Heart left ventricle (tissue), 16 donors: Measurements from ENCODE around the gene MLKL. TPM values are rescaled to one million over a fixed set of nuclear protein-coding genes. Genes with fewer than 3 reads are reported as not detected.

Experiments used
- ATAC-seq, 4 donors: fragments of 200-7000 bp; cut with Tn5 transposase; one replicate each; pipeline ENCODE4 v1.9.1; 2020 to 2022; ENCODE audit warnings: moderate library complexity in 4 of 4, mild to moderate bottlenecking in 3 of 4, moderate number of reproducible peaks in 1 of 4
- DNase-seq, 5 donors: peaks; one replicate each; pipeline ENCODE4 v3.0.0-alpha.2; 2020
- H3K27ac ChIP-seq, 12 donors: fragments of 200-600 bp; sonication (generic) in 4 of 12; one replicate each; pipeline versions ENCODE4 v1.5.0 to v1.8.0; 2016 to 2022; ENCODE audit warnings: mild to moderate bottlenecking in 2 of 12
- H3K27me3 ChIP-seq, 9 donors: fragments of 200-600 bp; sonication (generic) in 2 of 9; one replicate each; pipeline versions ENCODE4 v1.5.1 to v1.8.0; 2016 to 2022; ENCODE audit warnings: mild to moderate bottlenecking in 3 of 9
- H3K36me3 ChIP-seq, 9 donors: fragments of 200-600 bp; sonication (generic) in 2 of 9; one replicate each; pipeline versions ENCODE4 v1.5.0 to v1.8.0; 2018 to 2022; ENCODE audit warnings: mild to moderate bottlenecking in 2 of 9
- H3K4me1 ChIP-seq, 12 donors: fragments of 200-600 bp; sonication (generic) in 4 of 12; one replicate each; pipeline versions ENCODE4 v1.5.0 to v1.8.0; 2016 to 2022; ENCODE audit warnings: mild to moderate bottlenecking in 3 of 12
- H3K4me3 ChIP-seq, 12 donors: fragments of 200-600 bp; sonication (generic) in 4 of 12; one replicate each; pipeline versions ENCODE4 v1.5.0 to v1.8.0; 2017 to 2022; ENCODE audit warnings: mild to moderate bottlenecking in 9 of 12, moderate library complexity in 4 of 12
- H3K9me3 ChIP-seq, 12 donors: fragments of 200-600 bp; sonication (generic) in 4 of 12; one replicate each; pipeline versions ENCODE4 v1.5.0 to v1.8.0; 2016 to 2022; ENCODE audit warnings: mild to moderate bottlenecking in 1 of 12
- CTCF ChIP-seq, 12 donors: fragments of 200-600 bp; sonication (generic) in 4 of 12; IDR thresholded peaks; one replicate each; pipeline versions ENCODE4 v1.5.0 to v1.8.0; 2018 to 2022; ENCODE audit warnings: antibody characterized with exemption in 12 of 12, mild to moderate bottlenecking in 5 of 12
- POLR2A ChIP-seq, 2 donors: fragments of 450-650 bp; IDR thresholded peaks; one replicate each; pipeline ENCODE4 v1.6.1; 2017; ENCODE audit warnings: antibody characterized with exemption in 2 of 2, mild to moderate bottlenecking in 2 of 2, moderate library complexity in 2 of 2
- WGBS, 4 donors: extraction: QIAGEN DNeasy Blood & Tissue Kit in 2 of 4; methylation state at CpG; one replicate each; pipeline versions ENCODE4 v1.1.5 to v1.1.7; 2013 to 2018; 5-methylcytosine and 5-hydroxymethylcytosine counted together
- intact Hi-C, 10 donors: fragments of 100-400 bp; cut with DNase I; formaldehyde crosslinking; loops; one replicate each; pipeline versions ENCODE4 v1.11.1 to v1.14.2; 2022
- polyA plus RNA-seq, 2 donors: library from polyadenylated mRNA; stranded (reverse); fragments of 200-250 nt; gene quantifications; one replicate each; pipeline ENCODE4 v1.2.3, GENCODE V29; 2013
- total RNA-seq, 9 donors: library from RNA; depleted of rRNA in 2 of 9; stranded (reverse); fragments of >200 nt in 2 of 9; fragmentation: NEBNext Ultra II Directional in 3 of 9; extraction: Animal tissue kit (Norgen Biotek cat#: 25700) in 3 of 9; gene quantifications; one replicate each; pipeline versions ENCODE4 v1.1.0 to v1.2.4, GENCODE V29; 2016 to 2023
- donor health status: ischemic (EF 13 %, LVEDD 7.1; RV severe dilation, severe dysfunction).
- donor health status: healthy with polysubstance abuse.
- donor health status: DM: no; HTN: yes; CAD: no.
- donor health status: DM: no; HTN: no; CAD: no.
- donor health status: ischemic (EF 25% LVEDD 6.9; RV normal size, moderate dysfunction).
- donor health status: ischemic (EF 25% LVEDD 5.7; RV mildly dilated, moderate dysfunction).
- donor health status: healthy.
- donor health status: DM: yes; HTN: yes; CAD: no.
- donor health status: ischemic (EF 35%, LVEDD 5.7; RV mildly dilated, moderate dysfunction).
- donor health status: nonischemic (EF 11% LVEDD 7.7; RV severe dilation, severe dysfunction).
- donor health status: DM: yes; HTN: yes; CAD: no.
- donor health status: PGD.
- donor health status: ischemic (EF 29% LVEDD 5.4; RV normal size, mild dysfunction).
- donor health status: nonischemic (EF 23%, LVEDD 6.1; RV moderate dilation, normal function).

Gene MLKL
- total and polyA plus RNA-seq, 11 donors = 2.2 to 14.9 (median 4.3) TPM

- H3K4me1 ChIP-seq = no peaks in the 10 kb centered on the region
- DNase-seq = no peak
- H3K4me3 ChIP-seq = no peak overlapping the region
- no peaks in the 10 kb centered on the region for H3K9me3 ChIP-seq
- WGBS, 4 donors = 75 to 82% (median 78%) methylated on average over 6 of the region's 6 CpGs
- H3K27me3 ChIP-seq = peaks cover 0 to 25% (median 5%) of the 10 kb centered on the region in 9 donors
- intact Hi-C loops = no loop called here
- H3K36me3 ChIP-seq = no peaks in the 10 kb centered on the region
- ATAC-seq = no peak
- H3K27ac ChIP-seq = no peak overlapping the region
- TF ChIP-seq CTCF (IDR thresholded peaks at IDR 0.05) = no peak
- no peak for TF ChIP-seq POLR2A (IDR thresholded peaks at IDR 0.05)
Observed at GRCh38 chr16:74739275-74739674, 38.6 kb upstream of the MLKL start.

GRCh38 chr16:74738816-74739215, 38.2 kb upstream of the MLKL start:
- H3K27me3 ChIP-seq = peaks cover 0 to 25% (median 5%) of the 10 kb centered on the region in 9 donors
- intact Hi-C loops = no loop called here
- H3K36me3 ChIP-seq = no peaks in the 10 kb centered on the region
- 92 to 98% (median 94%) methylated on average over 7 to 11 of the region's 11 CpGs for WGBS, 4 donors
- no peak for TF ChIP-seq POLR2A (IDR thresholded peaks at IDR 0.05)
- H3K27ac ChIP-seq = no peak overlapping the region
- no peaks in the 10 kb centered on the region for H3K4me1 ChIP-seq
- H3K4me3 ChIP-seq = no peak overlapping the region
- ATAC-seq (no peak), DNase-seq (no peak)
- H3K9me3 ChIP-seq = no peaks in the 10 kb centered on the region

GRCh38 chr16:74738113-74738541, 37.5 kb upstream of the MLKL start:
- Histone ChIP-seq H3K27ac (no peak overlapping the region), H3K4me3 (no peak overlapping the region), H3K4me1 (no peaks in the 10 kb centered on the region), H3K27me3 (peaks cover 0 to 25% (median 5%) of the 10 kb centered on the region in 9 donors), H3K9me3 (no peaks in the 10 kb centered on the region), H3K36me3 (no peaks in the 10 kb centered on the region)
- 39 to 51% (median 48%) methylated on average over 8 to 10 of the region's 10 CpGs for WGBS, 4 donors
- DNase-seq = no peak
- peak in 1 of 4 donors; percentile 5 for ATAC-seq
- intact Hi-C loops = no loop called here
- TF ChIP-seq CTCF (IDR thresholded peaks at IDR 0.05) (no peak), POLR2A (IDR thresholded peaks at IDR 0.05) (no peak)

GRCh38 chr16:74737521-74737920, 36.9 kb upstream of the MLKL start:
- ATAC-seq = no peak
- peaks cover 0 to 25% (median 5%) of the 10 kb centered on the region in 9 donors for H3K27me3 ChIP-seq

More at GRCh38 chr16:74737521-74737920, 36.9 kb upstream of the MLKL start:
- intact Hi-C loops = no loop called here
- WGBS, 4 donors = 79 to 82% (median 81%) methylated on average over 6 of the region's 6 CpGs
- no peak for TF ChIP-seq CTCF (IDR thresholded peaks at IDR 0.05)
- no peak for DNase-seq
- no peaks in the 10 kb centered on the region for H3K36me3 ChIP-seq
- H3K4me3 ChIP-seq = no peak overlapping the region
- H3K9me3 ChIP-seq = no peaks in the 10 kb centered on the region
- no peaks in the 10 kb centered on the region for H3K4me1 ChIP-seq
- no peak overlapping the region for H3K27ac ChIP-seq
